Right cardiac atrium (tissue), 5 donors: ENCODE data around the gene KLKB1. TPM values are rescaled to one million over a fixed set of nuclear protein-coding genes. Genes with fewer than 3 reads are reported as not detected.
"Not testable (repeated sequence)": the region's sequence is repeated elsewhere in the genome, so short reads cannot be mapped to it uniquely, and the experiment has no call there.

Source experiments
- ATAC-seq, 2 donors: fragments of 200-7000 bp; cut with Tn5 transposase; one replicate each; pipeline versions ENCODE4 v1.8.0 to v1.9.1; 2020; ENCODE audit warnings: moderate library complexity in 2 of 2, mild to moderate bottlenecking in 1 of 2
- DNase-seq, 3 donors: peaks; one replicate each; pipeline ENCODE4 v3.0.0-alpha.2; 2020
- H3K27ac ChIP-seq: one replicate; pipeline ENCODE4 v1.5.1; 2013; ENCODE audit warnings: mild to moderate bottlenecking, low read length, control low read depth, moderate library complexity
- H3K27me3 ChIP-seq: one replicate; pipeline ENCODE4 v1.6.1; 2013; ENCODE audit not compliant: control insufficient read depth, insufficient read depth
- H3K4me1 ChIP-seq: one replicate; pipeline ENCODE4 v1.6.1; 2013; ENCODE audit warnings: low read length; ENCODE audit not compliant: control insufficient read depth, insufficient read depth
- H3K4me3 ChIP-seq: one replicate; pipeline ENCODE4 v1.5.1; 2013; ENCODE audit warnings: low read length, control low read depth
- H3K9me3 ChIP-seq: one replicate; pipeline ENCODE4 v1.6.1; 2013; ENCODE audit warnings: low read length; ENCODE audit not compliant: control insufficient read depth
- WGBS: extraction: QIAGEN DNeasy Blood & Tissue Kit; methylation state at CpG from one replicate; pipeline ENCODE4 v1.1.7; 2013; 5-methylcytosine and 5-hydroxymethylcytosine counted together
- intact Hi-C, 4 donors: fragments of 100-400 bp; cut with DNase I; formaldehyde crosslinking; loops; one replicate each; pipeline versions ENCODE4 v1.11.0 to v1.14.0; 2022 to 2023
- polyA plus RNA-seq: library from polyadenylated mRNA; stranded (reverse); fragments of 200-250 nt; gene quantifications from one replicate; pipeline ENCODE4 v1.2.3, GENCODE V29; 2013
- total RNA-seq, 4 donors: library from RNA; stranded (reverse); fragmentation: NEBNext Ultra II Directional; extraction: Animal tissue kit (Norgen Biotek cat#: 25700); gene quantifications; one replicate each; pipeline ENCODE4 v1.2.1, GENCODE V29; 2021
- donor health status: healthy with polysubstance abuse.
- donor health status: DM: no; HTN: yes; CAD: no.
- donor health status: DM: no; HTN: no; CAD: no.
- donor health status: DM: no; HTN: yes; CAD: no; lungs with severe emphysema.
- donor health status: DM: yes; HTN: yes; CAD: no.

KLKB1 gene
- total and polyA plus RNA-seq, 5 donors: 0.56 to 1.7 (median 0.93) TPM

- Histone ChIP-seq H3K27me3 (no peaks in the 10 kb centered on the region), H3K4me3 (no peak overlapping the region), H3K4me1 (no peaks in the 10 kb centered on the region), H3K9me3 (no peaks in the 10 kb centered on the region), H3K27ac (no peak overlapping the region)
- 65% methylated on average over 1 of the region's 1 CpG for WGBS
- DNase-seq (no peak), ATAC-seq (no peak)
- intact Hi-C loops: no loop called here
Observed at GRCh38 chr4:186248643-186249042, 21.3 kb downstream of the KLKB1 start.

GRCh38 chr4:186249785-186250754 is 22.8 kb downstream of the KLKB1 start:
- no peaks in the 10 kb centered on the region for H3K4me1 ChIP-seq
- H3K27me3 ChIP-seq: no peaks in the 10 kb centered on the region
- no peak overlapping the region for H3K4me3 ChIP-seq
- WGBS: 53% methylated on average over 8 of the region's 8 CpGs
- no peak overlapping the region for H3K27ac ChIP-seq
- no peak for DNase-seq
- no peaks in the 10 kb centered on the region for H3K9me3 ChIP-seq
- ATAC-seq: no peak
- intact Hi-C loops: no loop called here

GRCh38 chr4:186250760-186251159 is 23.5 kb downstream of the KLKB1 start:
- H3K4me1 ChIP-seq: no peaks in the 10 kb centered on the region
- no peaks in the 10 kb centered on the region for H3K27me3 ChIP-seq
- DNase-seq (no peak), ATAC-seq (no peak)
- no peak overlapping the region for H3K4me3 ChIP-seq
- no peaks in the 10 kb centered on the region for H3K9me3 ChIP-seq
- intact Hi-C loops: no loop called here
- H3K27ac ChIP-seq: no peak overlapping the region
- 45% methylated on average over 2 of the region's 2 CpGs for WGBS

GRCh38 chr4:186255122-186255521 is 27.8 kb downstream of the KLKB1 start:
- intact Hi-C loops: no loop called here
- H3K4me1 ChIP-seq: no peaks in the 10 kb centered on the region
- H3K27ac ChIP-seq: no peak overlapping the region
- no peaks in the 10 kb centered on the region for H3K27me3 ChIP-seq
- H3K9me3 ChIP-seq: no peaks in the 10 kb centered on the region
- WGBS: 85% methylated on average over 3 of the region's 3 CpGs
- H3K4me3 ChIP-seq: no peak overlapping the region
- ATAC-seq: no peak
- DNase-seq: no peak

- no peaks in the 10 kb centered on the region for H3K4me1 ChIP-seq
- no peak overlapping the region for H3K4me3 ChIP-seq
- no peaks in the 10 kb centered on the region for H3K9me3 ChIP-seq
- WGBS: 87% methylated on average over 12 of the region's 12 CpGs
- no peak overlapping the region for H3K27ac ChIP-seq
- intact Hi-C loops: no loop called here
- no peaks in the 10 kb centered on the region for H3K27me3 ChIP-seq
- ATAC-seq (no peak), DNase-seq (no peak)
Observed at GRCh38 chr4:186258216-186258811, 31.0 kb downstream of the KLKB1 start.

GRCh38 chr4:186260117-186260503 is 32.8 kb downstream of the KLKB1 start:
- ATAC-seq (no peak), DNase-seq (no peak)
- intact Hi-C loops: no loop called here
- Histone ChIP-seq H3K4me1 (no peaks in the 10 kb centered on the region), H3K27ac (no peak overlapping the region), H3K27me3 (no peaks in the 10 kb centered on the region), H3K9me3 (no peaks in the 10 kb centered on the region), H3K4me3 (no peak overlapping the region)
- 79% methylated on average over 6 of the region's 6 CpGs for WGBS

- no peaks in the 10 kb centered on the region for H3K9me3 ChIP-seq
- WGBS: 73% methylated on average over 12 of the region's 12 CpGs
- no peak overlapping the region for H3K4me3 ChIP-seq
- intact Hi-C loops: no loop called here
- no peaks in the 10 kb centered on the region for H3K4me1 ChIP-seq
- no peak for DNase-seq
- peak; percentile 20 to 43 for ATAC-seq
- no peak overlapping the region for H3K27ac ChIP-seq
- no peaks in the 10 kb centered on the region for H3K27me3 ChIP-seq
Observed at GRCh38 chr4:186260504-186261448, 33.5 kb downstream of the KLKB1 start.

GRCh38 chr4:186264660-186265059 is 37.4 kb downstream of the KLKB1 start:
- no peaks in the 10 kb centered on the region for H3K4me1 ChIP-seq
- no peak for ATAC-seq
- H3K27me3 ChIP-seq: no peaks in the 10 kb centered on the region
- no peak for DNase-seq
- no peaks in the 10 kb centered on the region for H3K9me3 ChIP-seq
- no peak overlapping the region for H3K4me3 ChIP-seq
- intact Hi-C loops: no loop called here
- WGBS: 93% methylated on average over 7 of the region's 7 CpGs
- no peak overlapping the region for H3K27ac ChIP-seq

- H3K27me3 ChIP-seq, DNase-seq, intact Hi-C loops, H3K4me3 ChIP-seq, H3K9me3 ChIP-seq, ATAC-seq, H3K27ac ChIP-seq, H3K4me1 ChIP-seq: not testable (repeated sequence)
- WGBS: 97% methylated on average over 11 of the region's 11 CpGs
Observed at GRCh38 chr4:186265250-186265649, 37.9 kb downstream of the KLKB1 start.

GRCh38 chr4:186265683-186266652 is 38.7 kb downstream of the KLKB1 start, which contains the start of gene F11:
Gene F11, plus strand, starts transcription at chr4:186266189. Its CDS starts 948 bp downstream, at chr4:186267137.
- ATAC-seq: no peak
- 66% methylated on average over 10 of the region's 10 CpGs for WGBS
- Histone ChIP-seq H3K4me1 (no peaks in the 10 kb centered on the region), H3K27me3 (no peaks in the 10 kb centered on the region), H3K9me3 (no peaks in the 10 kb centered on the region), H3K27ac (no peak within 1 kb of the TSS), H3K4me3 (no peak within 1 kb of the TSS)
- DNase-seq: no peak
- intact Hi-C loops: no loop called here
